ENCODE results near the gene KRT74. TPM values are rescaled to one million over a fixed set of nuclear protein-coding genes. Genes with fewer than 3 reads are reported as not detected.

The KRT74 gene
- total and polyA plus RNA-seq, 9 donors, result not detected

DNA sequence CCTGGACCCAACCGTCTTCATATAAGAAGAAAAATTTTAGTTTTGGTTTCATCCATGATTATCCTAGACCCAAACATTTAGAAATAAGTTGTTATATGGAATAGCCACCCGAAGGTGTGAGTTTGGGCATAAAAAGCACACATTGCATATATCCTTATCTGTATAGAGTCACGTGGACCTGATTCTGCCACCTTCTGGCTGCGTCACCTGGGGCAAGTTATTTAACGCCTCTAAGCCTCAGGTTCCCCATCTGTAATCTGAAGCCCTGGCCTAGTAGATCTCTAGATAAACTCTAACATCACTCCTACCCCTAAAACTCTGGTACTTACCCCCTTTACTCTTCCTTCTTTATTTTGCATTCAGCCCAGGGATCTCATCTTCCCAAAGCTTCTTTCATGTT is 39.2 kb downstream of the KRT74 start:
- Histone ChIP-seq H3K27ac (no peak overlapping the region), H3K4me1 (ENCODE audit: insufficient read depth) (no peaks in the 10 kb centered on the region), H3K36me3 (no peaks in the 10 kb centered on the region), H3K27me3 (no peaks in the 10 kb centered on the region), H3K4me3 (no peak overlapping the region), H3K9me3 (no peaks in the 10 kb centered on the region)
- TF ChIP-seq, protein P1, sequence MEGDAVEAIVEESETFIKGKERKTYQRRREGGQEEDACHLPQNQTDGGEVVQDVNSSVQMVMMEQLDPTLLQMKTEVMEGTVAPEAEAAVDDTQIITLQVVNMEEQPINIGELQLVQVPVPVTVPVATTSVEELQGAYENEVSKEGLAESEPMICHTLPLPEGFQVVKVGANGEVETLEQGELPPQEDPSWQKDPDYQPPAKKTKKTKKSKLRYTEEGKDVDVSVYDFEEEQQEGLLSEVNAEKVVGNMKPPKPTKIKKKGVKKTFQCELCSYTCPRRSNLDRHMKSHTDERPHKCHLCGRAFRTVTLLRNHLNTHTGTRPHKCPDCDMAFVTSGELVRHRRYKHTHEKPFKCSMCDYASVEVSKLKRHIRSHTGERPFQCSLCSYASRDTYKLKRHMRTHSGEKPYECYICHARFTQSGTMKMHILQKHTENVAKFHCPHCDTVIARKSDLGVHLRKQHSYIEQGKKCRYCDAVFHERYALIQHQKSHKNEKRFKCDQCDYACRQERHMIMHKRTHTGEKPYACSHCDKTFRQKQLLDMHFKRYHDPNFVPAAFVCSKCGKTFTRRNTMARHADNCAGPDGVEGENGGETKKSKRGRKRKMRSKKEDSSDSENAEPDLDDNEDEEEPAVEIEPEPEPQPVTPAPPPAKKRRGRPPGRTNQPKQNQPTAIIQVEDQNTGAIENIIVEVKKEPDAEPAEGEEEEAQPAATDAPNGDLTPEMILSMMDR (IDR thresholded peaks at IDR 0.05), result no peak
- TF ChIP-seq POLR2A (IDR thresholded peaks at IDR 0.05) (no peak), EP300 (IDR thresholded peaks at IDR 0.05) (no peak)
- WGBS, 3 donors, result 80 to 89% (median 81%) methylated on average over 5 of the region's 5 CpGs
- no peak for DNase-seq
- intact Hi-C loops (cut with DNase I), result no loop called here

GRCh38 chr12:52533686-52534470 is 39.8 kb downstream of the KRT74 start:
- H3K27me3 ChIP-seq, result no peaks in the 10 kb centered on the region
- DNase-seq, result no peak
- no peaks in the 10 kb centered on the region for H3K36me3 ChIP-seq
- H3K27ac ChIP-seq, result no peak overlapping the region
- WGBS, 3 donors, result 73 to 81% (median 80%) methylated on average over 10 of the region's 10 CpGs
- TF ChIP-seq EP300 (IDR thresholded peaks at IDR 0.05) (no peak), POLR2A (IDR thresholded peaks at IDR 0.05) (no peak)
- TF ChIP-seq, protein P1 (IDR thresholded peaks at IDR 0.05), result no peak
- no peak overlapping the region for H3K4me3 ChIP-seq
- H3K9me3 ChIP-seq, result no peaks in the 10 kb centered on the region
- intact Hi-C loops (cut with DNase I), result no loop called here
- H3K4me1 ChIP-seq (ENCODE audit: insufficient read depth), result no peaks in the 10 kb centered on the region

DNA sequence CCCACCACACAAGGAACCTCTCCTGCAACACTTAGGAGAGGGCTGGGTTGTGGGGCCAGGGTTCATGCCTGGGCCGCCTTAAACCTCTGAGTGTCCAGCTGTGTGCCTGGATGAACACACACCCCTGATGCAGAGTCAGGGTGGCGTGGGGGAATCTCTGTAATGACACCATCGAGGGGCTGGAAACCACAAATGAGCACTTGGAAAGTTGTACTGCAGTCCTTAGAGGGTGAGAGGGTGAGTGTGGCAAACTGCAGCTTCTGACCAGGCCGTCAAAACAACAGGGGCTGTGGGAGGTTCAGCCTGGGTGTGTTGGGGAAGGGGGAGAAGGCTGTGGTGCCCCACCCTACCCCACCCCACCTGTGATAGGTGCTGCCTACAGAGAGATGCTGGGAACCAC is 41.0 kb downstream of the KRT74 start:
- no peaks in the 10 kb centered on the region for H3K4me1 ChIP-seq (ENCODE audit: insufficient read depth)
- intact Hi-C loops (cut with DNase I), result no loop called here
- DNase-seq, result no peak
- TF ChIP-seq, protein P1 (IDR thresholded peaks at IDR 0.05), result no peak
- TF ChIP-seq EP300 (IDR thresholded peaks at IDR 0.05), result no peak
- TF ChIP-seq POLR2A (IDR thresholded peaks at IDR 0.05), result no peak
- no peak overlapping the region for H3K27ac ChIP-seq
- H3K9me3 ChIP-seq, result no peaks in the 10 kb centered on the region
- 54 to 66% (median 66%) methylated on average over 4 of the region's 4 CpGs for WGBS, 3 donors
- H3K27me3 ChIP-seq, result no peaks in the 10 kb centered on the region
- no peaks in the 10 kb centered on the region for H3K36me3 ChIP-seq
- H3K4me3 ChIP-seq, result no peak overlapping the region

- intact Hi-C loops (cut with DNase I), result no loop called here
- TF ChIP-seq, protein P1 (IDR thresholded peaks at IDR 0.05), result no peak
- TF ChIP-seq EP300 (IDR thresholded peaks at IDR 0.05) (no peak), POLR2A (IDR thresholded peaks at IDR 0.05) (no peak)
- WGBS, 3 donors, result 67 to 85% (median 75%) methylated on average over 18 of the region's 18 CpGs
- no peaks in the 10 kb centered on the region for H3K27me3 ChIP-seq
- no peaks in the 10 kb centered on the region for H3K36me3 ChIP-seq
- no peak overlapping the region for H3K27ac ChIP-seq
- no peak for DNase-seq
- H3K4me1 ChIP-seq (ENCODE audit: insufficient read depth), result no peaks in the 10 kb centered on the region
- H3K9me3 ChIP-seq, result no peaks in the 10 kb centered on the region
- no peak overlapping the region for H3K4me3 ChIP-seq
Observed at GRCh38 chr12:52531566-52532300, 41.9 kb downstream of the KRT74 start.
